GM19395 (cell line): ENCODE results near the gene PNKP.

Experiments used
- ATAC-seq: cut with Tn5 transposase; IDR thresholded peaks from one replicate; pipeline ENCODE4 v1.9.1; 2021; ENCODE audit warnings: mild to moderate bottlenecking, moderate library complexity; ENCODE audit not compliant: unreplicated experiment

PNKP gene

GRCh38 chr19:49866933-49867782 lies at the start of gene PNKP:
Gene PNKP, minus strand, starts transcription at chr19:49867576. Its CDS starts 372 bp downstream, at chr19:49867204.
- ATAC-seq: peak; percentile 40

DNA sequence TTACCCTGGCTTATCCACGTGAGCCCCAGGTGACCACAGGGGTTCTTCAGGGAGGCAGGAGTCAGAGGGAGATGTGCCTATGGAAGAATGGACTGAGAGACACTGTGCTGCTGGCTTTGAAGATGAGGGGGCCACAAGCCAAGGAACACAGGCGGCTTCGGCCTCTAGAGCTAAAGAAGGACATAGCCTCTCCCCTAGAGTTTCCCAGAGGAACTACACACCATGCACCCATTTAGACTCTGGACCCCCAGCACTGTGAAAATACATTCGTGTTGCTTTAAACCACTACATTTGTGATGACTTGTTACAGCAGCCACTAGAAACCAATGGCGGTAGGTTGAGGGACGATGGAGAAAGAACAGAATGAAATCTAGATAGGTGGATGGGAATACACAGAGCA lies 47.9 kb upstream of the PNKP start:
- ATAC-seq: no peak

DNA sequence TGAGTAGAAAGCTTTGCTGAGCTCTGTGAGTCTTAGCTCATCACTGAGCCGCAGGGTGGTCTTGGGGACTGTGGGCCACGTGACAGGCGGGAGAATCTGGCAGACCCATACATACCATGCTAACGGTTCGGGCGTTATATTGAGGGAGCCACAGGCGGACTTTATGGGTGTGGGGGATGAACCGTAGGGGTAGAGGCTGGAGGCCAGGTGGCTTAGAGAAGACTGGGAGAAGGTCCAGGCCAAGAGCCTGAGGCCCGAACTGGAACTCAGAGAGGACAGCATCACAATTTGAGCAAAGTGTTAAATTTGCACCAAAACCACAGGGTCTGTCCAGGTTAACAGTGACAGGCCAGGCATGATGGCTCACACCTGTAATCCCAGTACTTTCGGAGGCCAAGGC lies 46.3 kb upstream of the PNKP start:
- ATAC-seq: no peak

GRCh38 chr19:49912965-49913685 lies 45.7 kb upstream of the PNKP start:
- no peak for ATAC-seq

DNA sequence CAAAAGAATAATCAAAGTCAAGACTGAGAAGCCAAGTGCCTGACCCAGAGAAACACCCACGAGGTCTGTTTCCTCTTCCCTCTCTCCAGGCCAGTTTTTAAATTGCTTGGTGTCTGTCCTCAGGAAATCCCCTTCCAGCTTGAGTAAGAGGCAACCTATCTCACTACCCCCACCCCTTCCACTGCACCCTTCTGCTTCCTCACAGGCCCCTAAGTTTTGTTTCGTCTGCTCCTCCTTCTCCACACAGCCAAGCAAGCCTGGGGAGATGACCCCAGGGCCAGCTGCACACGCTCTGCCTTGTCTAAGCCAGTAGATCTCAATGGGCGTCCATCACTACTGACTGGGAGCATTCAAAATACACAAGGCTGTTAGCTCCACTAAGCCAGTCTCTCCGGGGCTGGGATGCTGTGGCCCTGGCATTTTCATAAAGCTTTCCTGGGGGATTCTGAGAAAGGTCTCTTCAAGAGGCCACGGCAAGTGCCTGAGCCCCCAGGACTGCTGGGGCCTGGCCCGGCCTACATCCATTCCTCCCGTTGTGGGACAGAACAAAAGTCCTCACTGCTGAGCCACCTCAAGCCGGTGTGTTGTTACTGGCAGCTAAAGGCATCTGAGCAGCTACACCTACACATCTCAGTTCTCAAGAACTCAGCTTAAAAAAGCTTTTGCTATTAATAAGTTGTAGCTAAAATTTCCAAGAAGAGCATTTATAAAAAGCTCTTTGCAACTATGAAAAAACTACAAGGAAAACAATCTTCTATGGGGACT lies 44.2 kb upstream of the PNKP start:
- no peak for ATAC-seq

GRCh38 chr19:49910179-49910578 lies 42.8 kb upstream of the PNKP start:
- no peak for ATAC-seq

- ATAC-seq: no peak
Observed at GRCh38 chr19:49908480-49909420, 41.4 kb upstream of the PNKP start.

- no peak for ATAC-seq
Observed at GRCh38 chr19:49907745-49908446, 40.5 kb upstream of the PNKP start.

- ATAC-seq: no peak
Observed at GRCh38 chr19:49906879-49907564, 39.6 kb upstream of the PNKP start.

- no peak for ATAC-seq
Observed at GRCh38 chr19:49904136-49904535, 36.8 kb upstream of the PNKP start.

GRCh38 chr19:49896863-49897621 lies 29.7 kb upstream of the PNKP start, which contains the start of gene IL4I1:
Gene IL4I1, minus strand, starts transcription at chr19:49896887. Its CDS starts 727 bp downstream, at chr19:49896160.
- peak; percentile 55 for ATAC-seq

GRCh38 chr19:49895566-49896297 lies 28.4 kb upstream of the PNKP start:
- ATAC-seq: no peak

GRCh38 chr19:49894879-49895565 lies 27.6 kb upstream of the PNKP start:
- ATAC-seq: no peak

GRCh38 chr19:49894011-49894664 lies 26.8 kb upstream of the PNKP start:
- no peak for ATAC-seq

GRCh38 chr19:49892716-49893115 lies 25.3 kb upstream of the PNKP start:
- ATAC-seq: no peak

- no peak for ATAC-seq
Observed at GRCh38 chr19:49891393-49891792, 24.0 kb upstream of the PNKP start.
